Caco-2 (cell line): ENCODE data around the gene LCN12. TPM values are rescaled to one million over a fixed set of nuclear protein-coding genes. Genes with fewer than 3 reads are reported as not detected.

ENCODE experiments used
- BruUV-seq: library from RNA; stranded (reverse); fragments of 400-500 nt; replicated peaks from 2 replicates; lab custom pipeline; 2021; lab: Mats Ljungman, UMichigan
- CTCF ChIA-PET: fragments of 300-600 bp; sonication (Branson Sonifier 250); formaldehyde crosslinking; loops from one replicate; lab custom pipeline; 2022; ENCODE audit warnings: antibody characterized with exemption; lab: Charles Lee
- POLR2A ChIA-PET: fragments of 300-600 bp; sonication (Branson Sonifier 250); formaldehyde crosslinking; loops from one replicate; lab custom pipeline; 2022; ENCODE audit warnings: antibody characterized with exemption; lab: Charles Lee
- DNase-seq, 2 experiments: peaks; one replicate each; pipeline versions ENCODE4 v3.0.0 to v3.0.0-alpha.2; 2020 to 2022
- H3K27me3 ChIP-seq: replicated peaks from 2 replicates; pipeline ENCODE4 v1.6.0; 2011; ENCODE audit warnings: low read length; ENCODE audit not compliant: control insufficient read depth, insufficient read depth
- H3K36me3 ChIP-seq: 2 replicates; pipeline ENCODE4 v1.5.1; 2011; ENCODE audit warnings: low read length; ENCODE audit not compliant: control insufficient read depth, insufficient read depth
- H3K4me1 ChIP-seq: fragments of 250-450 bp; sonication (Bioruptor Pico); 2 replicates; pipeline ENCODE4 v1.5.1; 2020; ENCODE audit warnings: mild to moderate bottlenecking
- H3K4me3 ChIP-seq: 2 replicates; pipeline ENCODE4 v1.5.1; 2011; ENCODE audit warnings: low read depth, mild to moderate bottlenecking, control low read depth, low read length
- H3K9me3 ChIP-seq: fragments of 250-450 bp; sonication (Bioruptor Pico); 2 replicates; pipeline ENCODE4 v1.5.1; 2020; ENCODE audit warnings: mild to moderate bottlenecking, moderate library complexity
- H3K27ac Mint-ChIP-seq: one replicate; pipeline ENCODE4 v1.8.0; 2022; ENCODE audit warnings: mixed read lengths; ENCODE audit not compliant: unreplicated experiment
- H3K27me3 Mint-ChIP-seq: one replicate; pipeline ENCODE4 v1.8.0; 2022; ENCODE audit warnings: mixed read lengths; ENCODE audit not compliant: insufficient read depth, unreplicated experiment
- H3K36me3 Mint-ChIP-seq: one replicate; pipeline ENCODE4 v1.8.0; 2022; ENCODE audit warnings: mild to moderate bottlenecking, mixed read lengths; ENCODE audit not compliant: insufficient read depth, unreplicated experiment
- H3K4me1 Mint-ChIP-seq: one replicate; pipeline ENCODE4 v1.8.0; 2022; ENCODE audit warnings: low read depth, mixed read lengths; ENCODE audit not compliant: unreplicated experiment
- H3K4me3 Mint-ChIP-seq: one replicate; pipeline ENCODE4 v1.8.0; 2022; ENCODE audit warnings: mild to moderate bottlenecking, moderate library complexity, mixed read lengths; ENCODE audit not compliant: unreplicated experiment
- H3K9me3 Mint-ChIP-seq: one replicate; pipeline ENCODE4 v1.8.0; 2022; ENCODE audit warnings: mixed read lengths; ENCODE audit not compliant: unreplicated experiment
- CTCF ChIP-seq, 2 experiments: fragments of 200-600 bp in 1 of 2; IDR thresholded peaks; 1 replicate in 1 of 2; 2 replicates in 1 of 2; pipeline versions ENCODE4 v1.5.1 to v1.8.0; 2011 to 2022; ENCODE audit warnings: antibody characterized with exemption in 1 of 2, control low read depth in 1 of 2, inconsistent platforms in 1 of 2, low read depth in 1 of 2, low read length in 1 of 2, mild to moderate bottlenecking in 1 of 2, moderate library complexity in 1 of 2; ENCODE audit not compliant: insufficient read depth in 1 of 2, severe bottlenecking in 1 of 2, unreplicated experiment in 1 of 2
- intact Hi-C: fragments of 100-400 bp; cut with micrococcal nuclease; formaldehyde crosslinking; loops from one replicate; pipeline ENCODE4 v1.10.0; 2022; ENCODE audit not compliant: unreplicated experiment
- total RNA-seq: library from RNA; stranded (reverse); gene quantifications from 2 replicates; pipeline ENCODE4 v1.2.3, GENCODE V29; 2022

Gene LCN12
- total RNA-seq, 1 experiment from 2014 or later: 20.0 TPM

GRCh38 chr9:136984464-136985026 lies 32.5 kb downstream of the LCN12 start:
- peaks cover 18% of the 10 kb centered on the region for H3K4me1 Mint-ChIP-seq
- ChIA-PET CTCF (no interaction called here), POLR2A (no interaction called here)
- BruUV-seq: no TSS peak
- no peak overlapping the region for H3K27ac Mint-ChIP-seq
- Histone ChIP-seq H3K9me3 (no peaks in the 10 kb centered on the region), H3K36me3 (no peaks in the 10 kb centered on the region), H3K27me3 (no peaks in the 10 kb centered on the region), H3K4me1 (peaks cover 14% of the 10 kb centered on the region), H3K4me3 (no peak overlapping the region)
- DNase-seq: no peak
- H3K4me3 Mint-ChIP-seq: no peak overlapping the region
- intact Hi-C loops: no loop called here
- no peaks in the 10 kb centered on the region for H3K9me3 Mint-ChIP-seq
- H3K27me3 Mint-ChIP-seq: no peaks in the 10 kb centered on the region
- TF ChIP-seq CTCF (IDR thresholded peaks at IDR 0.05; ENCODE audit: insufficient read depth in 1 of 2, low read depth in 1 of 2, low read length in 1 of 2, severe bottlenecking in 1 of 2, unreplicated experiment in 1 of 2): no peak
- peaks cover 6% of the 10 kb centered on the region for H3K36me3 Mint-ChIP-seq

- Histone ChIP-seq H3K27me3 (no peaks in the 10 kb centered on the region), H3K4me3 (no peak overlapping the region), H3K36me3 (no peaks in the 10 kb centered on the region), H3K9me3 (no peaks in the 10 kb centered on the region), H3K4me1 (peaks cover 19% of the 10 kb centered on the region)
- H3K4me1 Mint-ChIP-seq: peaks cover 23% of the 10 kb centered on the region
- BruUV-seq: no TSS peak
- H3K36me3 Mint-ChIP-seq: peaks cover 6% of the 10 kb centered on the region
- intact Hi-C loops: no loop called here
- DNase-seq: no peak
- no peaks in the 10 kb centered on the region for H3K9me3 Mint-ChIP-seq
- no peak overlapping the region for H3K4me3 Mint-ChIP-seq
- ChIA-PET POLR2A (no interaction called here), CTCF (interaction anchor here (0.6 kb wide), 1 partner anchor 91 kb away, joined by 8 read pairs; no protein-coding TSS in a partner anchor)
- H3K27ac Mint-ChIP-seq: no peak overlapping the region
- no peaks in the 10 kb centered on the region for H3K27me3 Mint-ChIP-seq
- no peak for TF ChIP-seq CTCF (IDR thresholded peaks at IDR 0.05; ENCODE audit: insufficient read depth in 1 of 2, low read depth in 1 of 2, low read length in 1 of 2, severe bottlenecking in 1 of 2, unreplicated experiment in 1 of 2)
These were observed 33.0 kb downstream of the LCN12 start for GRCh38 chr9:136985027-136985602.

- TF ChIP-seq CTCF (IDR thresholded peaks at IDR 0.05; ENCODE audit: insufficient read depth in 1 of 2, low read depth in 1 of 2, low read length in 1 of 2, severe bottlenecking in 1 of 2, unreplicated experiment in 1 of 2): no peak
- H3K9me3 ChIP-seq: no peaks in the 10 kb centered on the region
- Mint-ChIP-seq H3K36me3 (peaks cover 11% of the 10 kb centered on the region), H3K9me3 (no peaks in the 10 kb centered on the region), H3K27me3 (no peaks in the 10 kb centered on the region), H3K4me1 (peaks cover 30% of the 10 kb centered on the region), H3K4me3 (no peak overlapping the region), H3K27ac (no peak overlapping the region)
- DNase-seq: no peak
- no peaks in the 10 kb centered on the region for H3K27me3 ChIP-seq
- no TSS peak for BruUV-seq
- intact Hi-C loops: no loop called here
- no peak overlapping the region for H3K4me3 ChIP-seq
- ChIA-PET CTCF (interaction anchor here (1.0 kb wide), 1 partner anchor 43 kb away, joined by 3 read pairs; no protein-coding TSS in a partner anchor), POLR2A (no interaction called here)
- H3K4me1 ChIP-seq: peaks cover 27% of the 10 kb centered on the region
- H3K36me3 ChIP-seq: no peaks in the 10 kb centered on the region
These were observed 33.8 kb downstream of the LCN12 start for GRCh38 chr9:136985853-136986252.
